ENCODE results near the gene PPP2R3B.

PPP2R3B gene

GRCh38 chrX:372856-373640 is 13.7 kb downstream of the PPP2R3B start:
- H3K27me3 Mint-ChIP-seq: peaks cover 39 to 50% of the 10 kb centered on the region in 2 donors
- no peak for ATAC-seq (replicated peaks)
- no peaks in the 10 kb centered on the region for H3K9me3 Mint-ChIP-seq
- peaks cover 24 to 39% of the 10 kb centered on the region in 2 donors for H3K4me1 Mint-ChIP-seq (ENCODE audit: low read depth in 2 of 2)
- peak overlapping the region; percentile 47 to 49 for H3K4me3 Mint-ChIP-seq
- no peak overlapping the region for H3K27ac Mint-ChIP-seq
- no peaks in the 10 kb centered on the region for H3K36me3 Mint-ChIP-seq (ENCODE audit: insufficient read depth)
- no peak for DNase-seq

- no peak for DNase-seq
- Mint-ChIP-seq H3K27ac (no peak overlapping the region), H3K9me3 (no peaks in the 10 kb centered on the region), H3K4me3 (peak overlapping the region; percentile 36 to 57), H3K36me3 (ENCODE audit: insufficient read depth) (no peaks in the 10 kb centered on the region), H3K27me3 (peaks cover 37 to 46% of the 10 kb centered on the region in 2 donors), H3K4me1 (ENCODE audit: low read depth in 2 of 2) (peaks cover 25 to 38% of the 10 kb centered on the region in 2 donors)
- no peak for ATAC-seq (replicated peaks)
These were observed 14.8 kb downstream of the PPP2R3B start for GRCh38 chrX:371907-372306.

- ATAC-seq (replicated peaks) (no peak), DNase-seq (no peak)
- no peaks in the 10 kb centered on the region for H3K36me3 Mint-ChIP-seq (ENCODE audit: insufficient read depth)
- peak overlapping the region in 1 of 2 donors; percentile 57 for H3K4me3 Mint-ChIP-seq
- no peaks in the 10 kb centered on the region for H3K9me3 Mint-ChIP-seq
- H3K4me1 Mint-ChIP-seq (ENCODE audit: low read depth in 2 of 2): peaks cover 26 to 38% of the 10 kb centered on the region in 2 donors
- H3K27me3 Mint-ChIP-seq: peaks cover 37 to 46% of the 10 kb centered on the region in 2 donors
- H3K27ac Mint-ChIP-seq: no peak overlapping the region
These were observed 15.6 kb downstream of the PPP2R3B start for GRCh38 chrX:370963-371745.

GRCh38 chrX:370244-370962 is 16.3 kb downstream of the PPP2R3B start:
- H3K4me1 Mint-ChIP-seq (ENCODE audit: low read depth in 2 of 2): peaks cover 22 to 34% of the 10 kb centered on the region in 2 donors
- H3K9me3 Mint-ChIP-seq: no peaks in the 10 kb centered on the region
- ATAC-seq (replicated peaks): no peak

GRCh38 chrX:369563-370101 is 17.1 kb downstream of the PPP2R3B start:
- H3K36me3 Mint-ChIP-seq (ENCODE audit: insufficient read depth): no peaks in the 10 kb centered on the region
- ATAC-seq (replicated peaks): no peak
- H3K4me3 Mint-ChIP-seq: no peak overlapping the region
- H3K4me1 Mint-ChIP-seq (ENCODE audit: low read depth in 2 of 2): peaks cover 14 to 26% of the 10 kb centered on the region in 2 donors
- no peaks in the 10 kb centered on the region for H3K9me3 Mint-ChIP-seq
- H3K27me3 Mint-ChIP-seq: peaks cover 25 to 30% of the 10 kb centered on the region in 2 donors
- no peak overlapping the region for H3K27ac Mint-ChIP-seq
- no peak for DNase-seq

More at GRCh38 chrX:370244-370962, 16.3 kb downstream of the PPP2R3B start:
- H3K36me3 Mint-ChIP-seq (ENCODE audit: insufficient read depth): no peaks in the 10 kb centered on the region
- no peak overlapping the region for H3K4me3 Mint-ChIP-seq
- no peak overlapping the region for H3K27ac Mint-ChIP-seq
- DNase-seq: no peak
- H3K27me3 Mint-ChIP-seq: peaks cover 32 to 38% of the 10 kb centered on the region in 2 donors

- no peaks in the 10 kb centered on the region for H3K9me3 Mint-ChIP-seq
- H3K36me3 Mint-ChIP-seq (ENCODE audit: insufficient read depth): no peaks in the 10 kb centered on the region
- no peak overlapping the region for H3K27ac Mint-ChIP-seq
- DNase-seq: no peak
- H3K4me1 Mint-ChIP-seq (ENCODE audit: low read depth in 2 of 2): peaks cover 10 to 20% of the 10 kb centered on the region in 2 donors
- peaks cover 18 to 24% of the 10 kb centered on the region in 2 donors for H3K27me3 Mint-ChIP-seq
- H3K4me3 Mint-ChIP-seq: no peak overlapping the region
- ATAC-seq (replicated peaks): no peak
These were observed 17.7 kb downstream of the PPP2R3B start for GRCh38 chrX:368811-369562.

- Mint-ChIP-seq H3K27ac (no peak overlapping the region), H3K27me3 (peaks cover 16 to 22% of the 10 kb centered on the region in 2 donors), H3K9me3 (no peaks in the 10 kb centered on the region), H3K36me3 (ENCODE audit: insufficient read depth) (no peaks in the 10 kb centered on the region), H3K4me3 (no peak overlapping the region), H3K4me1 (ENCODE audit: low read depth in 2 of 2) (peaks cover 10 to 24% of the 10 kb centered on the region in 2 donors)
- ATAC-seq (replicated peaks) (no peak), DNase-seq (no peak)
These were observed 18.8 kb downstream of the PPP2R3B start for GRCh38 chrX:367866-368265.

DNA sequence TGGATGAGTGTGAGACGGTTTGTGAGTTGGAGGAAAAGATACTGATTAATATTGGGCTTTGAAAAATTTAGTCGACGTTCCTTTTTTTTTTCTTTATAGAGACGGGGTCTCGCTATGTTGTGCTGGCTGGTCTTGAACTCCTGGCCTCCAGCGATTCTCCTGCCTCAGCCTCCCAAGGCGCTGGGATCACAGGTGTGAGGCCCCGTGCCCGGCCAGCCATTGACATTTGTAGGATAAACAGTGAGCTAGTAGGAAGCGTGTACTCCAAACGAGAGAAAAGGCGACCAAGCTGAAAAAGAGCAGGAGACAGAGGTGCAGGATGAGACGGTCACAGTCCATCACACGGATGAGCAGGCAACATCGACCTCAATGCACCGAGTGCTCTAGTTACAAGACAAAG is 19.4 kb downstream of the PPP2R3B start:
- ATAC-seq (replicated peaks) (no peak), DNase-seq (no peak)
- Mint-ChIP-seq H3K27ac (no peak overlapping the region), H3K36me3 (ENCODE audit: insufficient read depth) (no peaks in the 10 kb centered on the region), H3K4me3 (no peak overlapping the region), H3K27me3 (peaks cover 13 to 18% of the 10 kb centered on the region in 2 donors), H3K4me1 (ENCODE audit: low read depth in 2 of 2) (peaks cover 8 to 21% of the 10 kb centered on the region in 2 donors), H3K9me3 (no peaks in the 10 kb centered on the region)

DNA sequence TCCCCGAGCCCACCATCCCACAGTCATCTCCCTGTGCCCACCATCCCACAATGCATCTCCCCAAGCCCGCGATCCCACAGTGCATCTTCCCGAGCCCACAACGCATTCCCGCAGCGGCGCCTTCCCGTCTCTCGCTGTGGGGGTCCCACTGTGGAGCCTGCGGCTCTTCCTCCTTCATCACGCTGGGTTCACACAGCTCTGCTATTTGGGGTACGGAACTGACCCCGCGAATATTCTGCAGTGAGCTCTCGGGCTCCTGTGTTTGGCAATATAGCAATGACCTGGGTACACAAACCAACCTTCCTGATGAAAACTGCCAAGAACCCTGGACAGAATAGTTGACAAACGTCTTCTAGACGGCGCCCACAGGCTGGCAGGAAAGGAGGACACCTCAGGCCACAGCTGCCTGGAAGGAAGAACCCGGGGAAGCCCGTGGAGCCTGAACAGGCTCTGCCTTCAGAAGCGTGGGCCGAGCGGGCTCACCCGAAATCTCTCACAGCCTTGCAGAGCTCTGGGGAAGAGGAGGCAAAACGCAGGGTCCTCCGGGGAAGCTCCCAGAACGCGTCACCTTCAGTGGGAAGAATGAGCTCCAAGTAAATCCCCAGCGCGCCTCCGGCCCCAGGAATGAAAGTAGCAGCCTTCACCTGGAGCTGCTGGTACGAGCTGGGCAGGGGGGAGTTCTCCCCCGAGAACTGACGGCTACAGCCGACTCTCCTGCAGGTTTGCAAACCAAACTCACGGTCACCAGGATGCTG is 22.9 kb downstream of the PPP2R3B start:
- H3K36me3 Mint-ChIP-seq (ENCODE audit: insufficient read depth): peaks cover 6% of the 10 kb centered on the region
- no peaks in the 10 kb centered on the region for H3K27me3 Mint-ChIP-seq
- peaks cover 2 to 7% of the 10 kb centered on the region in 2 donors for H3K4me1 Mint-ChIP-seq (ENCODE audit: low read depth in 2 of 2)
- no peak overlapping the region for H3K27ac Mint-ChIP-seq
- no peak for DNase-seq
- ATAC-seq (replicated peaks): no peak
- no peak overlapping the region for H3K4me3 Mint-ChIP-seq
- H3K9me3 Mint-ChIP-seq: peaks cover 0 to 3% of the 10 kb centered on the region in 2 donors

- Mint-ChIP-seq H3K4me1 (ENCODE audit: low read depth in 2 of 2) (peaks cover 2 to 7% of the 10 kb centered on the region in 2 donors), H3K27me3 (no peaks in the 10 kb centered on the region), H3K36me3 (ENCODE audit: insufficient read depth) (peaks cover 6% of the 10 kb centered on the region), H3K4me3 (no peak overlapping the region), H3K27ac (no peak overlapping the region), H3K9me3 (peaks cover 0 to 3% of the 10 kb centered on the region in 2 donors)
- ATAC-seq (replicated peaks) (no peak), DNase-seq (no peak)
These were observed 23.6 kb downstream of the PPP2R3B start for GRCh38 chrX:362937-363620.

- Mint-ChIP-seq H3K27me3 (no peaks in the 10 kb centered on the region), H3K4me1 (ENCODE audit: low read depth in 2 of 2) (peaks cover 5 to 12% of the 10 kb centered on the region in 2 donors), H3K36me3 (ENCODE audit: insufficient read depth) (peaks cover 6% of the 10 kb centered on the region), H3K4me3 (no peak overlapping the region), H3K27ac (no peak overlapping the region), H3K9me3 (peaks cover 0 to 6% of the 10 kb centered on the region in 2 donors)
- no peak for DNase-seq
- ATAC-seq (replicated peaks): no peak
These were observed 24.4 kb downstream of the PPP2R3B start for GRCh38 chrX:362351-362750.
